ENCODE data around the gene FOXN1. TPM values are rescaled to one million over a fixed set of nuclear protein-coding genes. Genes with fewer than 3 reads are reported as not detected.

Gene FOXN1
- polyA plus RNA-seq, 1 of the 3 experiments (the other 2 are of a cell fraction) = not detected

DNA sequence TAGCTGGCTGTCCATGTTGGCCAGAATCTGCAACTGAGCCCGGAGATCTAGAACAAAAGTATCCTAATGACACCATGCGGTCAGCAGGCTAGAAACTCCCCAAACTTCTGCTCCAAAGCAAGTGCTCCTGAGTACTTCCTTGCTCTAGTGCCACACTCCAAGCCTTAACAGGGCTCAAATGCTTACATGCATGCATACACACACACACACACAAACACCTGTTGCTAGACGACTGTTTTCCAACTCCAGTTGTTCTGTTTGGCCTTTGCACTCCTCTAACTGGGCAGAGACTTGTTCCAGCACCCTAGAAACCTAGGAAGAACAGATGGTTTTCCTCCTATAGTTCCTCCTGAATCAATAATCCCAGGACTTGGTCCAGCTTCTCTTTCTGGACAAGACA lies 78.3 kb downstream of the FOXN1 start:
- H3F3A ChIP-seq (replicated peaks; ENCODE audit: insufficient read depth) = peaks cover 6% of the 10 kb centered on the region
- H2AFZ ChIP-seq (ENCODE audit: low read depth) = no peak overlapping the region
- peaks cover 42 to 63% of the 10 kb centered on the region in 2 experiments for H3K36me3 ChIP-seq (replicated peaks in 1 of 2; ENCODE audit: control insufficient read depth in 1 of 2, insufficient read depth in 2 of 2, low read length in 1 of 2)
- POLR2A ChIA-PET = no interaction called here
- H3K9me3 ChIP-seq = no peaks in the 10 kb centered on the region
- no peak overlapping the region for H3K27ac ChIP-seq (ENCODE audit: low read depth in 2 of 2, low read length in 1 of 2)
- H4K20me1 ChIP-seq (ENCODE audit: insufficient read depth) = no peaks in the 10 kb centered on the region
- no peak overlapping the region for H3K9ac ChIP-seq
- H3K4me1 ChIP-seq (ENCODE audit: control insufficient read depth in 1 of 2, insufficient read depth in 2 of 2, low read depth in 1 of 2, low read length in 1 of 2) = no peaks in the 10 kb centered on the region
- peaks cover 4% of the 10 kb centered on the region; the same call in 1 of the 2 replicates for H3K79me2 ChIP-seq (ENCODE audit: insufficient read depth)
- DNase-seq = no peak
- CTCF ChIA-PET = interaction anchor here (0.7 to 1.0 kb wide), 3 partner anchors 9 to 36 kb away, joined by 3 to 4 read pairs (median 3); no protein-coding TSS in a partner anchor
- WGBS (ENCODE audit: low lambda C conversion rate) = 91% methylated on average over 2 of the region's 3 CpGs
- no peak overlapping the region for H3K4me3 ChIP-seq (ENCODE audit: low read depth in 2 of 2, low read length in 1 of 2)
- H3K9me2 ChIP-seq = no peaks in the 10 kb centered on the region
- H3K27me3 ChIP-seq (ENCODE audit: insufficient read depth) = no peaks in the 10 kb centered on the region
- no peak overlapping the region for H3K4me2 ChIP-seq
- TF ChIP-seq, protein P1, sequence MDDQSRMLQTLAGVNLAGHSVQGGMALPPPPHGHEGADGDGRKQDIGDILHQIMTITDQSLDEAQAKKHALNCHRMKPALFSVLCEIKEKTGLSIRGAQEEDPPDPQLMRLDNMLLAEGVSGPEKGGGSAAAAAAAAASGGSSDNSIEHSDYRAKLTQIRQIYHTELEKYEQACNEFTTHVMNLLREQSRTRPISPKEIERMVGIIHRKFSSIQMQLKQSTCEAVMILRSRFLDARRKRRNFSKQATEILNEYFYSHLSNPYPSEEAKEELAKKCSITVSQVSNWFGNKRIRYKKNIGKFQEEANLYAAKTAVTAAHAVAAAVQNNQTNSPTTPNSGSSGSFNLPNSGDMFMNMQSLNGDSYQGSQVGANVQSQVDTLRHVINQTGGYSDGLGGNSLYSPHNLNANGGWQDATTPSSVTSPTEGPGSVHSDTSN (IDR thresholded peaks at IDR 0.05) = no peak
- TF ChIP-seq, protein P2, sequence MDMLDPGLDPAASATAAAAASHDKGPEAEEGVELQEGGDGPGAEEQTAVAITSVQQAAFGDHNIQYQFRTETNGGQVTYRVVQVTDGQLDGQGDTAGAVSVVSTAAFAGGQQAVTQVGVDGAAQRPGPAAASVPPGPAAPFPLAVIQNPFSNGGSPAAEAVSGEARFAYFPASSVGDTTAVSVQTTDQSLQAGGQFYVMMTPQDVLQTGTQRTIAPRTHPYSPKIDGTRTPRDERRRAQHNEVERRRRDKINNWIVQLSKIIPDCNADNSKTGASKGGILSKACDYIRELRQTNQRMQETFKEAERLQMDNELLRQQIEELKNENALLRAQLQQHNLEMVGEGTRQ (IDR thresholded peaks at IDR 0.05; ENCODE audit: borderline replicate concordance, low read depth, low read length) = no peak
- TF ChIP-seq POLR2AphosphoS5 (IDR thresholded peaks at IDR 0.05; ENCODE audit: low read depth, low read length) (no peak), EP300 (IDR thresholded peaks at IDR 0.05; ENCODE audit: borderline replicate concordance in 1 of 2, low read depth in 1 of 2, low read length in 1 of 2) (no peak), GATA2 (CRISPR knock-in tag; IDR thresholded peaks at IDR 0.05) (no peak), SMC3 (IDR thresholded peaks at IDR 0.05; ENCODE audit: low read depth, low read length) (no peak), NRF1 (IDR thresholded peaks at IDR 0.05; ENCODE audit: low read depth, low read length) (no peak), FOXJ3 (CRISPR knock-in tag; IDR thresholded peaks at IDR 0.05) (no peak), FOSL2 (IDR thresholded peaks at IDR 0.05; ENCODE audit: borderline replicate concordance, low read depth) (no peak), MXI1 (IDR thresholded peaks at IDR 0.05; ENCODE audit: low read depth, low read length) (no peak), FOXM1 (IDR thresholded peaks at IDR 0.05; ENCODE audit: low read depth) (no peak), NFIC (IDR thresholded peaks at IDR 0.05; ENCODE audit: borderline replicate concordance) (no peak)
- TF ChIP-seq, protein P3, sequence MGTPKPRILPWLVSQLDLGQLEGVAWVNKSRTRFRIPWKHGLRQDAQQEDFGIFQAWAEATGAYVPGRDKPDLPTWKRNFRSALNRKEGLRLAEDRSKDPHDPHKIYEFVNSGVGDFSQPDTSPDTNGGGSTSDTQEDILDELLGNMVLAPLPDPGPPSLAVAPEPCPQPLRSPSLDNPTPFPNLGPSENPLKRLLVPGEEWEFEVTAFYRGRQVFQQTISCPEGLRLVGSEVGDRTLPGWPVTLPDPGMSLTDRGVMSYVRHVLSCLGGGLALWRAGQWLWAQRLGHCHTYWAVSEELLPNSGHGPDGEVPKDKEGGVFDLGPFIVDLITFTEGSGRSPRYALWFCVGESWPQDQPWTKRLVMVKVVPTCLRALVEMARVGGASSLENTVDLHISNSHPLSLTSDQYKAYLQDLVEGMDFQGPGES (IDR thresholded peaks at IDR 0.05; ENCODE audit: low read depth, low read length) = no peak
- TF ChIP-seq, protein P4, sequence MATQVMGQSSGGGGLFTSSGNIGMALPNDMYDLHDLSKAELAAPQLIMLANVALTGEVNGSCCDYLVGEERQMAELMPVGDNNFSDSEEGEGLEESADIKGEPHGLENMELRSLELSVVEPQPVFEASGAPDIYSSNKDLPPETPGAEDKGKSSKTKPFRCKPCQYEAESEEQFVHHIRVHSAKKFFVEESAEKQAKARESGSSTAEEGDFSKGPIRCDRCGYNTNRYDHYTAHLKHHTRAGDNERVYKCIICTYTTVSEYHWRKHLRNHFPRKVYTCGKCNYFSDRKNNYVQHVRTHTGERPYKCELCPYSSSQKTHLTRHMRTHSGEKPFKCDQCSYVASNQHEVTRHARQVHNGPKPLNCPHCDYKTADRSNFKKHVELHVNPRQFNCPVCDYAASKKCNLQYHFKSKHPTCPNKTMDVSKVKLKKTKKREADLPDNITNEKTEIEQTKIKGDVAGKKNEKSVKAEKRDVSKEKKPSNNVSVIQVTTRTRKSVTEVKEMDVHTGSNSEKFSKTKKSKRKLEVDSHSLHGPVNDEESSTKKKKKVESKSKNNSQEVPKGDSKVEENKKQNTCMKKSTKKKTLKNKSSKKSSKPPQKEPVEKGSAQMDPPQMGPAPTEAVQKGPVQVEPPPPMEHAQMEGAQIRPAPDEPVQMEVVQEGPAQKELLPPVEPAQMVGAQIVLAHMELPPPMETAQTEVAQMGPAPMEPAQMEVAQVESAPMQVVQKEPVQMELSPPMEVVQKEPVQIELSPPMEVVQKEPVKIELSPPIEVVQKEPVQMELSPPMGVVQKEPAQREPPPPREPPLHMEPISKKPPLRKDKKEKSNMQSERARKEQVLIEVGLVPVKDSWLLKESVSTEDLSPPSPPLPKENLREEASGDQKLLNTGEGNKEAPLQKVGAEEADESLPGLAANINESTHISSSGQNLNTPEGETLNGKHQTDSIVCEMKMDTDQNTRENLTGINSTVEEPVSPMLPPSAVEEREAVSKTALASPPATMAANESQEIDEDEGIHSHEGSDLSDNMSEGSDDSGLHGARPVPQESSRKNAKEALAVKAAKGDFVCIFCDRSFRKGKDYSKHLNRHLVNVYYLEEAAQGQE (IDR thresholded peaks at IDR 0.05; ENCODE audit: low read depth, low read length) = no peak
- TF ChIP-seq, protein P5, sequence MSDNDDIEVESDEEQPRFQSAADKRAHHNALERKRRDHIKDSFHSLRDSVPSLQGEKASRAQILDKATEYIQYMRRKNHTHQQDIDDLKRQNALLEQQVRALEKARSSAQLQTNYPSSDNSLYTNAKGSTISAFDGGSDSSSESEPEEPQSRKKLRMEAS (IDR thresholded peaks at IDR 0.05; ENCODE audit: low read depth) = no peak
- TF ChIP-seq, protein P6, sequence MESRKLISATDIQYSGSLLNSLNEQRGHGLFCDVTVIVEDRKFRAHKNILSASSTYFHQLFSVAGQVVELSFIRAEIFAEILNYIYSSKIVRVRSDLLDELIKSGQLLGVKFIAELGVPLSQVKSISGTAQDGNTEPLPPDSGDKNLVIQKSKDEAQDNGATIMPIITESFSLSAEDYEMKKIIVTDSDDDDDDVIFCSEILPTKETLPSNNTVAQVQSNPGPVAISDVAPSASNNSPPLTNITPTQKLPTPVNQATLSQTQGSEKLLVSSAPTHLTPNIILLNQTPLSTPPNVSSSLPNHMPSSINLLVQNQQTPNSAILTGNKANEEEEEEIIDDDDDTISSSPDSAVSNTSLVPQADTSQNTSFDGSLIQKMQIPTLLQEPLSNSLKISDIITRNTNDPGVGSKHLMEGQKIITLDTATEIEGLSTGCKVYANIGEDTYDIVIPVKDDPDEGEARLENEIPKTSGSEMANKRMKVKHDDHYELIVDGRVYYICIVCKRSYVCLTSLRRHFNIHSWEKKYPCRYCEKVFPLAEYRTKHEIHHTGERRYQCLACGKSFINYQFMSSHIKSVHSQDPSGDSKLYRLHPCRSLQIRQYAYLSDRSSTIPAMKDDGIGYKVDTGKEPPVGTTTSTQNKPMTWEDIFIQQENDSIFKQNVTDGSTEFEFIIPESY (IDR thresholded peaks at IDR 0.05; ENCODE audit: borderline replicate concordance, low read depth) = no peak
